Measurements from ENCODE around the gene LYRM4. TPM values are rescaled to one million over a fixed set of nuclear protein-coding genes. Genes with fewer than 3 reads are reported as not detected.

The LYRM4 gene
- total RNA-seq, 2 experiments from 2014 or later: 24.8 to 28.1 TPM

GRCh38 chr6:5162355-5162754, 98.4 kb downstream of the LYRM4 start:
- DNase-seq (no peak), ATAC-seq (ENCODE audit: poor library complexity) (no peak)
- H3K4me1 ChIP-seq (ENCODE audit: insufficient read depth, low read length): no peaks in the 10 kb centered on the region
- no peaks in the 10 kb centered on the region for H3K27me3 ChIP-seq (ENCODE audit: control insufficient read depth in 1 of 2, insufficient read depth in 2 of 2, low read length in 2 of 2)
- Mint-ChIP-seq H3K36me3 (ENCODE audit: low read depth) (no peaks in the 10 kb centered on the region), H3K4me3 (no peak overlapping the region), H3K27me3 (no peaks in the 10 kb centered on the region), H3K9me3 (no peaks in the 10 kb centered on the region), H3K4me1 (ENCODE audit: low read depth) (no peaks in the 10 kb centered on the region), H3K27ac (no peak overlapping the region)
- H3K4me3 ChIP-seq (ENCODE audit: low read length): no peak overlapping the region
- no peak for TF ChIP-seq CTCF (IDR thresholded peaks at IDR 0.05)
- CTCF ChIA-PET: no interaction called here
- intact Hi-C loops (cut with DNase I, micrococcal nuclease): no loop called here
- no peak overlapping the region for H3K27ac ChIP-seq (ENCODE audit: low read depth in 1 of 2, low read length in 2 of 2)
- no peaks in the 10 kb centered on the region for H3K36me3 ChIP-seq (ENCODE audit: insufficient read depth, low read length)
- H3K9me3 ChIP-seq (ENCODE audit: control insufficient read depth in 1 of 2, insufficient read depth in 1 of 2, low read length in 2 of 2): no peaks in the 10 kb centered on the region
- POLR2A ChIA-PET: no interaction called here

GRCh38 chr6:5160206-5160605, 100.5 kb downstream of the LYRM4 start:
- Histone ChIP-seq H3K9me3 (ENCODE audit: control insufficient read depth in 1 of 2, insufficient read depth in 1 of 2, low read length in 2 of 2) (no peaks in the 10 kb centered on the region), H3K4me3 (ENCODE audit: low read length) (no peak overlapping the region), H3K4me1 (ENCODE audit: insufficient read depth, low read length) (no peaks in the 10 kb centered on the region), H3K27ac (ENCODE audit: low read depth in 1 of 2, low read length in 2 of 2) (no peak overlapping the region), H3K27me3 (ENCODE audit: control insufficient read depth in 1 of 2, insufficient read depth in 2 of 2, low read length in 2 of 2) (no peaks in the 10 kb centered on the region), H3K36me3 (ENCODE audit: insufficient read depth, low read length) (no peaks in the 10 kb centered on the region)
- Mint-ChIP-seq H3K27ac (no peak overlapping the region), H3K4me1 (ENCODE audit: low read depth) (no peaks in the 10 kb centered on the region), H3K27me3 (no peaks in the 10 kb centered on the region), H3K4me3 (no peak overlapping the region), H3K9me3 (no peaks in the 10 kb centered on the region), H3K36me3 (ENCODE audit: low read depth) (no peaks in the 10 kb centered on the region)
- POLR2A ChIA-PET: interaction anchor here (0.6 kb wide), 1 partner anchor 9 kb away, joined by 3 read pairs; no protein-coding TSS in a partner anchor
- no peak for ATAC-seq (ENCODE audit: poor library complexity)
- no peak for DNase-seq
- CTCF ChIA-PET: no interaction called here
- TF ChIP-seq CTCF (IDR thresholded peaks at IDR 0.05): no peak
- intact Hi-C loops (cut with DNase I, micrococcal nuclease): no loop called here

GRCh38 chr6:5159162-5159561, 101.6 kb downstream of the LYRM4 start:
- ChIA-PET CTCF (no interaction called here), POLR2A (no interaction called here)
- no peak for TF ChIP-seq CTCF (IDR thresholded peaks at IDR 0.05)
- Histone ChIP-seq H3K4me1 (ENCODE audit: insufficient read depth, low read length) (no peaks in the 10 kb centered on the region), H3K4me3 (ENCODE audit: low read length) (no peak overlapping the region), H3K9me3 (ENCODE audit: control insufficient read depth in 1 of 2, insufficient read depth in 1 of 2, low read length in 2 of 2) (no peaks in the 10 kb centered on the region), H3K27ac (ENCODE audit: low read depth in 1 of 2, low read length in 2 of 2) (no peak overlapping the region), H3K27me3 (ENCODE audit: control insufficient read depth in 1 of 2, insufficient read depth in 2 of 2, low read length in 2 of 2) (no peaks in the 10 kb centered on the region), H3K36me3 (ENCODE audit: insufficient read depth, low read length) (no peaks in the 10 kb centered on the region)
- ATAC-seq (ENCODE audit: poor library complexity) (no peak), DNase-seq (no peak)
- H3K4me3 Mint-ChIP-seq: no peak overlapping the region
- no peaks in the 10 kb centered on the region for H3K36me3 Mint-ChIP-seq (ENCODE audit: low read depth)
- H3K9me3 Mint-ChIP-seq: no peaks in the 10 kb centered on the region
- H3K27ac Mint-ChIP-seq: no peak overlapping the region
- intact Hi-C loops (cut with DNase I, micrococcal nuclease): no loop called here
- no peaks in the 10 kb centered on the region for H3K27me3 Mint-ChIP-seq
- no peaks in the 10 kb centered on the region for H3K4me1 Mint-ChIP-seq (ENCODE audit: low read depth)

Data from CD4-positive, alpha-beta T cell (primary cell).